Measurements from ENCODE around the gene BEST1. TPM values are rescaled to one million over a fixed set of nuclear protein-coding genes. Genes with fewer than 3 reads are reported as not detected.
A peak's percentile ranks its signal among the peaks of the same experiment; 100 is the strongest.

The BEST1 gene
- total and polyA plus RNA-seq, 8 donors, result 3.8 to 14.6 (median 6.6) TPM

GRCh38 chr11:61946894-61947293, 3.3 kb upstream of the BEST1 start:
- ATAC-seq, result no peak
- no peak overlapping the region for H3K27ac ChIP-seq
- intact Hi-C loops (cut with DNase I), result loop anchor here in 1 of 2 donors (5.0 kb wide), 1 partner anchor 50 kb away; no protein-coding TSS in a partner anchor

GRCh38 chr11:61947486-61948210, 2.5 kb upstream of the BEST1 start:
- DNase-seq (peak in 3 of 4 donors; percentile 78 to 90 (median 85)), ATAC-seq (peak; percentile 93)
- Histone ChIP-seq H3K4me1 (peaks cover 0 to 26% of the 10 kb centered on the region in 2 donors), H3K36me3 (no peaks in the 10 kb centered on the region), H3K4me3 (no peak overlapping the region), H3K9me3 (no peaks in the 10 kb centered on the region), H3K27me3 (no peaks in the 10 kb centered on the region), H3K27ac (no peak overlapping the region)
- intact Hi-C loops (cut with DNase I), result loop anchor here in 1 of 2 donors (5.0 kb wide), 1 partner anchor 50 kb away; no protein-coding TSS in a partner anchor
- TF ChIP-seq CTCF (IDR thresholded peaks at IDR 0.05), result peak; percentile 79 to 87

More at GRCh38 chr11:61946894-61947293, 3.3 kb upstream of the BEST1 start:
- no peak for TF ChIP-seq CTCF (IDR thresholded peaks at IDR 0.05)
- H3K36me3 ChIP-seq, result no peaks in the 10 kb centered on the region
- no peak overlapping the region for H3K4me3 ChIP-seq
- no peaks in the 10 kb centered on the region for H3K9me3 ChIP-seq
- peaks cover 0 to 26% of the 10 kb centered on the region in 2 donors for H3K4me1 ChIP-seq
- no peak for DNase-seq
- H3K27me3 ChIP-seq, result no peaks in the 10 kb centered on the region

DNA sequence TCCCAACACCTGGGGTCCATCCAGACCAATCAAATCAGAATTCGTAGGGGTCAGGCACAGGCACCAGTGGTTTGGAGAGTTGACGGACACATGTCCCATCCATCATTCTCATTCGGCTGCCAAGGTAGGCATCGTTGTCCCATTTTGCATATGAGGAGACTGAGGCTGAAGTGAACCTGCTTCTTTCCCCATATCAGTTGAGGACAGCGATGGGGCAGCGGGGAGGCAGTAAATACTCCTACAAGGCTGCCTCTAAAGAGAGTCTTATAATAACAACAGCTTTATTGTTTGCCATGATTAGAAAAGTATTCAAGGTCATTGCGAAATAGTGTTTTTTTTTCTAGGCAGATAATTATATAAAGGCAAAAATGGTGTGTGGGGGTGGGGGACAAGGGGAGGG, 1.6 kb upstream of the BEST1 start:
- H3K27ac ChIP-seq, result no peak overlapping the region
- no peak for TF ChIP-seq CTCF (IDR thresholded peaks at IDR 0.05)
- H3K9me3 ChIP-seq, result no peaks in the 10 kb centered on the region
- DNase-seq (peak in 1 of 4 donors; percentile 22), ATAC-seq (no peak)
- no peak overlapping the region for H3K4me3 ChIP-seq
- H3K4me1 ChIP-seq, result peaks cover 0 to 26% of the 10 kb centered on the region in 2 donors
- H3K27me3 ChIP-seq, result no peaks in the 10 kb centered on the region
- intact Hi-C loops (cut with DNase I), result loop anchor here in 1 of 2 donors (5.0 kb wide), 1 partner anchor 51 kb away; no protein-coding TSS in a partner anchor
- H3K36me3 ChIP-seq, result no peaks in the 10 kb centered on the region

- H3K36me3 ChIP-seq, result no peaks in the 10 kb centered on the region
- no peak overlapping the region for H3K4me3 ChIP-seq
- H3K4me1 ChIP-seq, result peaks cover 0 to 31% of the 10 kb centered on the region in 2 donors
- intact Hi-C loops (cut with DNase I), result loop anchor here in 1 of 2 donors (5.0 to 10.0 kb wide), 3 partner anchors 52 to 155 kb away; partner anchors contain the start of genes FEN1 and TMEM258
- H3K27ac ChIP-seq, result peak overlapping the region in 1 of 2 donors; percentile 23
- peak in 3 of 4 donors; percentile 60 to 91 (median 74) for DNase-seq
- no peaks in the 10 kb centered on the region for H3K27me3 ChIP-seq
- no peaks in the 10 kb centered on the region for H3K9me3 ChIP-seq
- peak; percentile 68 for ATAC-seq
- TF ChIP-seq CTCF (IDR thresholded peaks at IDR 0.05), result no peak
Observed at GRCh38 chr11:61949169-61950034, 749 bp upstream of the BEST1 start.

All from left lung (tissue), 10 donors.